ENCODE data around the gene GPR135. TPM values are rescaled to one million over a fixed set of nuclear protein-coding genes. Genes with fewer than 3 reads are reported as not detected.

The GPR135 gene
- polyA plus RNA-seq, 6 donors from 2014 or later, result 0.41 to 0.96 (median 0.52) TPM; not detected in 1

- Mint-ChIP-seq H3K27ac (peak overlapping the region in 1 of 6 donors; percentile 33), H3K4me1 (peaks cover 0 to 8% (median 8%) of the 10 kb centered on the region in 3 donors), H3K27me3 (peaks cover 0 to 10% (median 0%) of the 10 kb centered on the region in 3 donors), H3K4me3 (no peak overlapping the region), H3K36me3 (no peaks in the 10 kb centered on the region), H3K9me3 (no peaks in the 10 kb centered on the region)
- ATAC-seq (ENCODE audit: low read depth in 2 of 2) (no peak), DNase-seq (no peak)
Measured at GRCh38 chr14:59427653-59428580, 37.3 kb downstream of the GPR135 start.

GRCh38 chr14:59425322-59425935 is 39.8 kb downstream of the GPR135 start:
- H3K4me1 Mint-ChIP-seq, result peaks cover 11 to 24% (median 21%) of the 10 kb centered on the region in 3 donors
- ATAC-seq (ENCODE audit: low read depth in 2 of 2) (no peak), DNase-seq (no peak)
- no peaks in the 10 kb centered on the region for H3K36me3 Mint-ChIP-seq
- H3K4me3 Mint-ChIP-seq, result no peak overlapping the region
- H3K27ac Mint-ChIP-seq, result no peak overlapping the region
- H3K27me3 Mint-ChIP-seq, result peaks cover 0 to 10% (median 0%) of the 10 kb centered on the region in 3 donors
- H3K9me3 Mint-ChIP-seq, result no peaks in the 10 kb centered on the region

- Mint-ChIP-seq H3K9me3 (no peaks in the 10 kb centered on the region), H3K36me3 (no peaks in the 10 kb centered on the region), H3K27ac (peak overlapping the region in 3 of 6 donors; percentile 18 to 80 (median 51)), H3K27me3 (peaks cover 0 to 10% (median 0%) of the 10 kb centered on the region in 3 donors), H3K4me1 (peaks cover 11 to 24% (median 21%) of the 10 kb centered on the region in 3 donors), H3K4me3 (no peak overlapping the region)
- DNase-seq (no peak), ATAC-seq (ENCODE audit: low read depth in 2 of 2) (no peak)
Measured at GRCh38 chr14:59424341-59425071, 40.7 kb downstream of the GPR135 start.

GRCh38 chr14:59422069-59422881 is 42.9 kb downstream of the GPR135 start:
- Mint-ChIP-seq H3K9me3 (no peaks in the 10 kb centered on the region), H3K4me1 (peaks cover 11 to 24% (median 21%) of the 10 kb centered on the region in 3 donors), H3K4me3 (peak overlapping the region in 1 of 8 donors; percentile 17), H3K27me3 (peaks cover 0 to 10% (median 0%) of the 10 kb centered on the region in 3 donors), H3K36me3 (no peaks in the 10 kb centered on the region), H3K27ac (peak overlapping the region in 3 of 6 donors; percentile 2 to 62 (median 38))
- ATAC-seq (ENCODE audit: low read depth in 2 of 2) (peak; percentile 73 to 75), DNase-seq (no peak)

- Mint-ChIP-seq H3K36me3 (no peaks in the 10 kb centered on the region), H3K27ac (no peak overlapping the region), H3K27me3 (no peaks in the 10 kb centered on the region), H3K4me3 (no peak overlapping the region), H3K9me3 (no peaks in the 10 kb centered on the region), H3K4me1 (peaks cover 11 to 16% (median 14%) of the 10 kb centered on the region in 3 donors)
- ATAC-seq (ENCODE audit: low read depth in 2 of 2) (no peak), DNase-seq (no peak)
Measured at GRCh38 chr14:59419303-59419702, 45.9 kb downstream of the GPR135 start.

- no peak overlapping the region for H3K4me3 Mint-ChIP-seq
- H3K27me3 Mint-ChIP-seq, result no peaks in the 10 kb centered on the region
- no peaks in the 10 kb centered on the region for H3K36me3 Mint-ChIP-seq
- H3K27ac Mint-ChIP-seq, result no peak overlapping the region
- no peak for ATAC-seq (ENCODE audit: low read depth in 2 of 2)
- peaks cover 10 to 14% (median 13%) of the 10 kb centered on the region in 3 donors for H3K4me1 Mint-ChIP-seq
- peaks cover 0 to 2% (median 0%) of the 10 kb centered on the region in 7 donors for H3K9me3 Mint-ChIP-seq
- DNase-seq, result no peak
Measured at GRCh38 chr14:59417311-59417710, 47.9 kb downstream of the GPR135 start.

- no peak for ATAC-seq (ENCODE audit: low read depth in 2 of 2)
- H3K4me3 Mint-ChIP-seq, result no peak overlapping the region
Measured at GRCh38 chr14:59415836-59416602, 49.2 kb downstream of the GPR135 start.

More at GRCh38 chr14:59415836-59416602, 49.2 kb downstream of the GPR135 start:
- Mint-ChIP-seq H3K9me3 (peaks cover 0 to 2% (median 0%) of the 10 kb centered on the region in 7 donors), H3K27me3 (no peaks in the 10 kb centered on the region), H3K36me3 (no peaks in the 10 kb centered on the region), H3K27ac (no peak overlapping the region), H3K4me1 (peaks cover 0 to 2% (median 2%) of the 10 kb centered on the region in 3 donors)
- DNase-seq, result no peak

Other genes with a start within 250 kb of the GPR135 start
- gene L3HYPDH, start 19.0 kb upstream of the GPR135 start, polyA plus RNA-seq (ENCODE audit: low read depth in 6 of 6), result 10 to 100 TPM in 2 of 6 donors, 1 to 10 TPM in 3, not detected in 1; 3.2 to 10.7 (median 5.4) TPM
- 10 to 100 TPM; 42.8 to 98.3 (median 55.1) TPM for gene JKAMP, start 19.1 kb upstream of the GPR135 start, polyA plus RNA-seq (ENCODE audit: low read depth in 6 of 6)
- not detected for gene CCDC175, start 111.4 kb upstream of the GPR135 start, polyA plus RNA-seq (ENCODE audit: low read depth in 6 of 6)